Testis (tissue), 2 donors: ENCODE data around the gene MAMLD1.

Experiments
- POLR2A ChIP-seq: fragments of 450-650 bp; IDR thresholded peaks from one replicate; pipeline ENCODE4 v1.6.1; 2017; ENCODE audit warnings: antibody characterized with exemption, mild to moderate bottlenecking, moderate library complexity
- TF ChIP-seq, protein P1 (sequence below), 3 experiments: fragments of 450-650 bp in 2 of 3; fragments of 200-600 bp in 1 of 3; sonication (generic) in 1 of 3; IDR thresholded peaks; one replicate each; pipeline ENCODE4 v1.5.1; 2016 to 2019; ENCODE audit warnings: antibody characterized with exemption in 3 of 3, mild to moderate bottlenecking in 2 of 3, moderate library complexity in 1 of 3

DNA sequence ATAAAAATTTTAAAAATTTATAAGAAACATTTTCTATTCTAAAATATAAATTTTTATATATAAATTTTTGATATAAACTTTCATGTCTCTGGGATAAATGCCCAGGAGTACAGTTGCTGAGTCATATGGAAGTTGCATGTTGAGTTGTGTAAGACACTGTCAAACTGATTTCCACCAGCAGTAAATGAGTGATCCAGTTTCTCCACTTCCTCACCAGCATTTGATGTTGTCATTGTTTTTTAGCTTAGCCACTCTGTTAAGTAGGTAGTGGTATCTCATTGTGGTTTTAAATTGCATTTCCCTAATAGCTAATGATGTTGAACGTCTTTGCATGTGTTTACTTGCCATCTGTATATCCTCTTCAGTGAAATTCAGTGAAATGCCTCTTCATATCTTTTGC, 66.5 kb downstream of the MAMLD1 start:
- TF ChIP-seq, protein P1, sequence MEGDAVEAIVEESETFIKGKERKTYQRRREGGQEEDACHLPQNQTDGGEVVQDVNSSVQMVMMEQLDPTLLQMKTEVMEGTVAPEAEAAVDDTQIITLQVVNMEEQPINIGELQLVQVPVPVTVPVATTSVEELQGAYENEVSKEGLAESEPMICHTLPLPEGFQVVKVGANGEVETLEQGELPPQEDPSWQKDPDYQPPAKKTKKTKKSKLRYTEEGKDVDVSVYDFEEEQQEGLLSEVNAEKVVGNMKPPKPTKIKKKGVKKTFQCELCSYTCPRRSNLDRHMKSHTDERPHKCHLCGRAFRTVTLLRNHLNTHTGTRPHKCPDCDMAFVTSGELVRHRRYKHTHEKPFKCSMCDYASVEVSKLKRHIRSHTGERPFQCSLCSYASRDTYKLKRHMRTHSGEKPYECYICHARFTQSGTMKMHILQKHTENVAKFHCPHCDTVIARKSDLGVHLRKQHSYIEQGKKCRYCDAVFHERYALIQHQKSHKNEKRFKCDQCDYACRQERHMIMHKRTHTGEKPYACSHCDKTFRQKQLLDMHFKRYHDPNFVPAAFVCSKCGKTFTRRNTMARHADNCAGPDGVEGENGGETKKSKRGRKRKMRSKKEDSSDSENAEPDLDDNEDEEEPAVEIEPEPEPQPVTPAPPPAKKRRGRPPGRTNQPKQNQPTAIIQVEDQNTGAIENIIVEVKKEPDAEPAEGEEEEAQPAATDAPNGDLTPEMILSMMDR (IDR thresholded peaks at IDR 0.05) = no peak
- no peak for TF ChIP-seq POLR2A
